HEK293T (cell line): ENCODE data around the gene GMNN.

Experiments
- ARNT ChIP-seq: fragments of 450-650 bp; IDR thresholded peaks from 2 replicates; pipeline ENCODE4 v1.6.1; 2017; ENCODE audit warnings: mild to moderate bottlenecking
- BHLHE40 ChIP-seq: fragments of 450-650 bp; IDR thresholded peaks from 2 replicates; pipeline ENCODE4 v1.6.1; 2016; ENCODE audit warnings: mild to moderate bottlenecking, moderate library complexity, borderline replicate concordance
- ELF4 ChIP-seq: fragments of 450-650 bp; IDR thresholded peaks from 2 replicates; pipeline ENCODE4 v1.6.1; 2017; ENCODE audit warnings: antibody characterized with exemption
- FOXM1 ChIP-seq: fragments of 450-650 bp; IDR thresholded peaks from 2 replicates; pipeline ENCODE4 v1.6.1; 2017; ENCODE audit warnings: mild to moderate bottlenecking, borderline replicate concordance
- HDGF ChIP-seq: fragments of 450-650 bp; IDR thresholded peaks from 2 replicates; pipeline ENCODE4 v1.6.1; 2017; ENCODE audit warnings: antibody characterized with exemption, borderline replicate concordance
- SUZ12 ChIP-seq: fragments of 450-650 bp; IDR thresholded peaks from 2 replicates; pipeline ENCODE4 v1.6.1; 2016; ENCODE audit warnings: mild to moderate bottlenecking
- TARDBP ChIP-seq: fragments of 450-650 bp; IDR thresholded peaks from 2 replicates; pipeline ENCODE4 v1.6.1; 2016

DNA sequence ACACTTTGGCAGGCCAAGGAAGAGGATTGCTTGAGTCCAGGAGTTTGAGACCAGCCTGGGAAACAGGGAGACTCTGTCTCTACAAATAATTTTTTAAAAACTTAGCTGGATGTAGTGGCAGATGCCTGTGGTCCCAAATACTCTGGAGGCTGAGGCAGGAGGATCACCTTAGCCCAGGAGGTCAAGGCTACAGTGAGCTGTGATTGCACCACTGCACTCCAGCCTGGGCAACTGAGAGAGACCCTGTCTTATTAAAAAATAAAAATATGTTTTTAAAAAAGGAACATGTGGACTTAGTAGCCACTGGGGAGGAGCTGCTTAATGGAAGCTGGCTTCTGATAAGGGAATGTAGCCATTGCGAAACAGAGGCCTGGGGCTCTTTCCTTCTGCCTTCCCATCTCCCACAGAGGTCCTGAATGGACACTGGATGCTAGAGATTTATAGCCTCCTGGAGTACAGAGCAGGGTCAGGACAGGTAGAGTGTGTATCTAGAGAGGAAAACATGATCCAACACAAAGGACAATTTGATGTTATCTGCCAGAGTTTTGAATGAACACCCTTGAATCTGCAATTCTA is 21.7 kb upstream of the GMNN start:
- no peak for TF ChIP-seq ARNT
- TF ChIP-seq HDGF, result no peak
- TF ChIP-seq BHLHE40, result no peak
- no peak for TF ChIP-seq TARDBP
- no peak for TF ChIP-seq SUZ12
- TF ChIP-seq ELF4, result no peak
- no peak for TF ChIP-seq FOXM1
